HG03457 (cell line): ENCODE measurements around the gene EML1.

Source experiments
- ATAC-seq: cut with Tn5 transposase; IDR thresholded peaks from one replicate; pipeline ENCODE4 v1.9.1; 2021; ENCODE audit warnings: moderate number of reproducible peaks; ENCODE audit not compliant: unreplicated experiment

The EML1 gene

GRCh38 chr14:99862136-99862535, 68.9 kb downstream of the EML1 start:
- ATAC-seq = no peak

GRCh38 chr14:99863059-99863458, 69.8 kb downstream of the EML1 start:
- ATAC-seq = no peak

- ATAC-seq = no peak
These were observed 72.2 kb downstream of the EML1 start for GRCh38 chr14:99865408-99865807.

GRCh38 chr14:99870617-99871016, 77.4 kb downstream of the EML1 start:
- ATAC-seq = no peak

GRCh38 chr14:99871771-99872170, 78.6 kb downstream of the EML1 start:
- ATAC-seq = no peak

- no peak for ATAC-seq
These were observed 79.7 kb downstream of the EML1 start for GRCh38 chr14:99872786-99873440.

- no peak for ATAC-seq
These were observed 80.4 kb downstream of the EML1 start for GRCh38 chr14:99873653-99874052.

- ATAC-seq = no peak
These were observed 81.1 kb downstream of the EML1 start for GRCh38 chr14:99874306-99874705.

- ATAC-seq = no peak
These were observed 82.2 kb downstream of the EML1 start for GRCh38 chr14:99875421-99875820.

- no peak for ATAC-seq
These were observed 82.6 kb downstream of the EML1 start for GRCh38 chr14:99875836-99876235.

- no peak for ATAC-seq
These were observed 83.2 kb downstream of the EML1 start for GRCh38 chr14:99876406-99876805.

GRCh38 chr14:99878563-99878962, 85.3 kb downstream of the EML1 start:
- ATAC-seq = no peak

- ATAC-seq = no peak
These were observed 86.4 kb downstream of the EML1 start for GRCh38 chr14:99879401-99880295.

GRCh38 chr14:99880651-99881420, 87.6 kb downstream of the EML1 start:
- no peak for ATAC-seq

GRCh38 chr14:99883866-99884650, 90.8 kb downstream of the EML1 start:
- ATAC-seq = no peak

GRCh38 chr14:99884834-99885648, 91.8 kb downstream of the EML1 start:
- no peak for ATAC-seq

- no peak for ATAC-seq
These were observed 92.4 kb downstream of the EML1 start for GRCh38 chr14:99885649-99885958.

- ATAC-seq = no peak
These were observed 94.2 kb downstream of the EML1 start for GRCh38 chr14:99887407-99887806.

GRCh38 chr14:99888149-99888548, 94.9 kb downstream of the EML1 start:
- no peak for ATAC-seq

GRCh38 chr14:99889268-99889667, 96.1 kb downstream of the EML1 start:
- no peak for ATAC-seq
